Measurements from ENCODE around the gene YWHAH.

DNA sequence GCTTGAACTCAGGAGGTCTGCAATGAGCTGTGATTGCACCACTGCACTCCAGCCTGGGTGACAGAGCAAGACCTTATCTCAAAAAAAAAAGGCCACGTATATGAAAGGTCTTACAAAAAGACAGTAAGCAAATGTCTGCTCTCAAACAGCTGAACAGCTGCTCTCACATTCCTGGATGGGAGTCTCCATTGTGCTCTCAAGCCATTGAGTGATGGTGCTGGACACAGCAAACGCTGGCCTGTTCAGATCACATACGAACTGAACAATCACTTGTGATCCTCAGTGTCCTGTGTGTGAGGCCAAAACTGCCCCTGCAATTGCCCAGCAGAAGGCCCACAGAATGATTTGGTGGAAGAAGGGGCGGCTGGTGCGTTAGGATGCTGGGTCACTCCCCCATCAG, 34.4 kb upstream of the YWHAH start:
- TF ChIP-seq CTCF (tag by site-specific recombination; IDR thresholded peaks at IDR 0.05): no peak
- TF ChIP-seq, protein P1, sequence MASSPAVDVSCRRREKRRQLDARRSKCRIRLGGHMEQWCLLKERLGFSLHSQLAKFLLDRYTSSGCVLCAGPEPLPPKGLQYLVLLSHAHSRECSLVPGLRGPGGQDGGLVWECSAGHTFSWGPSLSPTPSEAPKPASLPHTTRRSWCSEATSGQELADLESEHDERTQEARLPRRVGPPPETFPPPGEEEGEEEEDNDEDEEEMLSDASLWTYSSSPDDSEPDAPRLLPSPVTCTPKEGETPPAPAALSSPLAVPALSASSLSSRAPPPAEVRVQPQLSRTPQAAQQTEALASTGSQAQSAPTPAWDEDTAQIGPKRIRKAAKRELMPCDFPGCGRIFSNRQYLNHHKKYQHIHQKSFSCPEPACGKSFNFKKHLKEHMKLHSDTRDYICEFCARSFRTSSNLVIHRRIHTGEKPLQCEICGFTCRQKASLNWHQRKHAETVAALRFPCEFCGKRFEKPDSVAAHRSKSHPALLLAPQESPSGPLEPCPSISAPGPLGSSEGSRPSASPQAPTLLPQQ (tag by site-specific recombination; IDR thresholded peaks at IDR 0.05): no peak
- TF ChIP-seq, protein P2, sequence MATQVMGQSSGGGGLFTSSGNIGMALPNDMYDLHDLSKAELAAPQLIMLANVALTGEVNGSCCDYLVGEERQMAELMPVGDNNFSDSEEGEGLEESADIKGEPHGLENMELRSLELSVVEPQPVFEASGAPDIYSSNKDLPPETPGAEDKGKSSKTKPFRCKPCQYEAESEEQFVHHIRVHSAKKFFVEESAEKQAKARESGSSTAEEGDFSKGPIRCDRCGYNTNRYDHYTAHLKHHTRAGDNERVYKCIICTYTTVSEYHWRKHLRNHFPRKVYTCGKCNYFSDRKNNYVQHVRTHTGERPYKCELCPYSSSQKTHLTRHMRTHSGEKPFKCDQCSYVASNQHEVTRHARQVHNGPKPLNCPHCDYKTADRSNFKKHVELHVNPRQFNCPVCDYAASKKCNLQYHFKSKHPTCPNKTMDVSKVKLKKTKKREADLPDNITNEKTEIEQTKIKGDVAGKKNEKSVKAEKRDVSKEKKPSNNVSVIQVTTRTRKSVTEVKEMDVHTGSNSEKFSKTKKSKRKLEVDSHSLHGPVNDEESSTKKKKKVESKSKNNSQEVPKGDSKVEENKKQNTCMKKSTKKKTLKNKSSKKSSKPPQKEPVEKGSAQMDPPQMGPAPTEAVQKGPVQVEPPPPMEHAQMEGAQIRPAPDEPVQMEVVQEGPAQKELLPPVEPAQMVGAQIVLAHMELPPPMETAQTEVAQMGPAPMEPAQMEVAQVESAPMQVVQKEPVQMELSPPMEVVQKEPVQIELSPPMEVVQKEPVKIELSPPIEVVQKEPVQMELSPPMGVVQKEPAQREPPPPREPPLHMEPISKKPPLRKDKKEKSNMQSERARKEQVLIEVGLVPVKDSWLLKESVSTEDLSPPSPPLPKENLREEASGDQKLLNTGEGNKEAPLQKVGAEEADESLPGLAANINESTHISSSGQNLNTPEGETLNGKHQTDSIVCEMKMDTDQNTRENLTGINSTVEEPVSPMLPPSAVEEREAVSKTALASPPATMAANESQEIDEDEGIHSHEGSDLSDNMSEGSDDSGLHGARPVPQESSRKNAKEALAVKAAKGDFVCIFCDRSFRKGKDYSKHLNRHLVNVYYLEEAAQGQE (tag by site-specific recombination; IDR thresholded peaks at IDR 0.05): no peak
- TF ChIP-seq ZNF311 (tag by site-specific recombination; IDR thresholded peaks at IDR 0.05; ENCODE audit: borderline replicate concordance): no peak
- TF ChIP-seq, protein P3, sequence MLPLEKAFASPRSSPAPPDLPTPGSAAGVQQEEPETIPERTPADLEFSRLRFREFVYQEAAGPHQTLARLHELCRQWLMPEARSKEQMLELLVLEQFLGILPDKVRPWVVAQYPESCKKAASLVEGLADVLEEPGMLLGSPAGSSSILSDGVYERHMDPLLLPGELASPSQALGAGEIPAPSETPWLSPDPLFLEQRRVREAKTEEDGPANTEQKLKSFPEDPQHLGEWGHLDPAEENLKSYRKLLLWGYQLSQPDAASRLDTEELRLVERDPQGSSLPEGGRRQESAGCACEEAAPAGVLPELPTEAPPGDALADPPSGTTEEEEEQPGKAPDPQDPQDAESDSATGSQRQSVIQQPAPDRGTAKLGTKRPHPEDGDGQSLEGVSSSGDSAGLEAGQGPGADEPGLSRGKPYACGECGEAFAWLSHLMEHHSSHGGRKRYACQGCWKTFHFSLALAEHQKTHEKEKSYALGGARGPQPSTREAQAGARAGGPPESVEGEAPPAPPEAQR (tag by site-specific recombination; IDR thresholded peaks at IDR 0.05): no peak
- TF ChIP-seq ZNF302 (tag by site-specific recombination; IDR thresholded peaks at IDR 0.05; ENCODE audit: low read depth): no peak
- TF ChIP-seq ZBTB1 (tag by site-specific recombination; IDR thresholded peaks at IDR 0.05): no peak
- no peak for TF ChIP-seq ZNF549 (tag by site-specific recombination; IDR thresholded peaks at IDR 0.05)

Data from HEK293 (cell line).